Neural crest cell (in vitro differentiated cells): Measurements from ENCODE around the gene ARHGEF10L. TPM values are rescaled to one million over a fixed set of nuclear protein-coding genes. Genes with fewer than 3 reads are reported as not detected.

ENCODE experiments used
- DNase-seq: peaks from one replicate; pipeline ENCODE4 v3.0.0; 2021; ENCODE audit warnings: low read depth, mixed read lengths, low spot score
- H3K27ac Mint-ChIP-seq: one replicate; pipeline ENCODE4 v1.8.0; 2021; ENCODE audit warnings: mild to moderate bottlenecking, mixed read lengths; ENCODE audit not compliant: unreplicated experiment
- H3K27me3 Mint-ChIP-seq: 2 replicates; pipeline ENCODE4 v1.8.0; 2021; ENCODE audit warnings: low read depth, mild to moderate bottlenecking, mixed read lengths
- H3K36me3 Mint-ChIP-seq: 2 replicates; pipeline ENCODE4 v1.8.0; 2021; ENCODE audit warnings: low read depth, mild to moderate bottlenecking, mixed read lengths
- H3K4me1 Mint-ChIP-seq: 2 replicates; pipeline ENCODE4 v1.8.0; 2021; ENCODE audit warnings: mixed read lengths
- H3K4me3 Mint-ChIP-seq: one replicate; pipeline ENCODE4 v1.8.0; 2021; ENCODE audit warnings: mild to moderate bottlenecking, mixed read lengths
- H3K9me3 Mint-ChIP-seq: 2 replicates; pipeline ENCODE4 v1.8.0; 2021; ENCODE audit warnings: mixed read lengths
- CTCF ChIP-seq: fragments of 200-600 bp; sonication (generic); conservative IDR thresholded peaks from 2 replicates; pipeline ENCODE4 v1.5.0; 2021; ENCODE audit warnings: antibody characterized with exemption, mild to moderate bottlenecking
- total RNA-seq: library from RNA; stranded (reverse); gene quantifications from 2 replicates; pipeline ENCODE4 v1.2.1, GENCODE V29; 2021

Gene ARHGEF10L
- total RNA-seq, 1 donor from 2014 or later, result 22.2 TPM

- peaks cover 3% of the 10 kb centered on the region for H3K36me3 Mint-ChIP-seq
- H3K27ac Mint-ChIP-seq, result no peak overlapping the region
- DNase-seq, result no peak
Observed at GRCh38 chr1:17662786-17663185, 123.3 kb downstream of the ARHGEF10L start.

GRCh38 chr1:17663646-17664045, 124.1 kb downstream of the ARHGEF10L start:
- no peak for TF ChIP-seq CTCF
- Mint-ChIP-seq H3K4me3 (no peak overlapping the region), H3K9me3 (no peaks in the 10 kb centered on the region), H3K27ac (no peak overlapping the region), H3K27me3 (no peaks in the 10 kb centered on the region), H3K4me1 (no peaks in the 10 kb centered on the region), H3K36me3 (peaks cover 3% of the 10 kb centered on the region)
- no peak for DNase-seq

More at GRCh38 chr1:17662786-17663185, 123.3 kb downstream of the ARHGEF10L start:
- TF ChIP-seq CTCF, result no peak
- Mint-ChIP-seq H3K9me3 (no peaks in the 10 kb centered on the region), H3K4me1 (no peaks in the 10 kb centered on the region), H3K27me3 (no peaks in the 10 kb centered on the region), H3K4me3 (no peak overlapping the region)

GRCh38 chr1:17664322-17664721, 124.8 kb downstream of the ARHGEF10L start:
- H3K36me3 Mint-ChIP-seq, result peaks cover 3% of the 10 kb centered on the region
- no peaks in the 10 kb centered on the region for H3K27me3 Mint-ChIP-seq
- no peak for DNase-seq
- H3K4me3 Mint-ChIP-seq, result no peak overlapping the region
- H3K4me1 Mint-ChIP-seq, result no peaks in the 10 kb centered on the region
- no peak for TF ChIP-seq CTCF
- no peak overlapping the region for H3K27ac Mint-ChIP-seq
- no peaks in the 10 kb centered on the region for H3K9me3 Mint-ChIP-seq

GRCh38 chr1:17665054-17665453, 125.6 kb downstream of the ARHGEF10L start:
- Mint-ChIP-seq H3K4me1 (no peaks in the 10 kb centered on the region), H3K27ac (no peak overlapping the region), H3K27me3 (no peaks in the 10 kb centered on the region), H3K36me3 (peaks cover 3% of the 10 kb centered on the region), H3K4me3 (no peak overlapping the region), H3K9me3 (no peaks in the 10 kb centered on the region)
- TF ChIP-seq CTCF, result no peak
- no peak for DNase-seq

GRCh38 chr1:17665950-17666720, 126.6 kb downstream of the ARHGEF10L start:
- Mint-ChIP-seq H3K36me3 (peaks cover 3% of the 10 kb centered on the region), H3K4me3 (no peak overlapping the region), H3K9me3 (no peaks in the 10 kb centered on the region), H3K27me3 (no peaks in the 10 kb centered on the region), H3K27ac (no peak overlapping the region), H3K4me1 (peaks cover 2% of the 10 kb centered on the region)
- TF ChIP-seq CTCF, result no peak
- no peak for DNase-seq
